GM19324 (cell line): ENCODE data around the gene P2RY11.

Source experiments
- ATAC-seq: cut with Tn5 transposase; IDR thresholded peaks from one replicate; pipeline ENCODE4 v1.9.1; 2021; ENCODE audit warnings: mild to moderate bottlenecking, moderate library complexity; ENCODE audit not compliant: unreplicated experiment, low FRiP score

The P2RY11 gene

DNA sequence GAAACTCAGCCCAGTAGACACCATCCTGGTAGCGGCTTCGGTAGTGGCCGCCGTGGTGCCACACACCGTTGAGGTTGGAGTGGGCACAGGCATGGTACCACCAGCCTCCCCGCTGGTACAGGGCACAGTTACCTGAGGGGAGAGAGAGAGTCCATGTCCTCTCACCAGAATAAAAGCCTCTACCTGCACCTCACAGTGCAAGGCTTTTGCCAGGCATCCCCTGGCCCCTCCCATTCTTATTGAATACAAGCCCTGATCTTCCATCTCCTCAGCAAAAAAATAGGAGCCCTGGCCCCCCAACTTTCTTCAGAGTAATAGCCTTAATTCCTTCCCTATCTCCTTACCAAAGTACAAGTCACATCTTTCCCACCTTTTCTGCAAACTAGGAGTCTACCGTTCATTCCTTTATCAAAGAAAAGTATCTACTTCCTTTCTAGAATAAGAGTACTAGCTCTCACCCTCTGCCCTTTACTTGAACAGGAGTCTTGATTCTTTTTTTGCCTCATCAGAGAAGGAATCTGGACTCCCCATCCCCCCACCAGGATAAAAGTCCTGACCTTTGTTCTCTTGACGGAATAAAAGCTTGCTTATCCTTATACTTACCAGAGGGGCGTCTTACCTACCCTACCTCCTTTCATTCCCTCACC is 18.7 kb upstream of the P2RY11 start:
- ATAC-seq = no peak

GRCh38 chr19:10093295-10094186 is 18.0 kb upstream of the P2RY11 start:
- ATAC-seq = no peak

- ATAC-seq = no peak
Observed at GRCh38 chr19:10095622-10095947, 15.9 kb upstream of the P2RY11 start.

DNA sequence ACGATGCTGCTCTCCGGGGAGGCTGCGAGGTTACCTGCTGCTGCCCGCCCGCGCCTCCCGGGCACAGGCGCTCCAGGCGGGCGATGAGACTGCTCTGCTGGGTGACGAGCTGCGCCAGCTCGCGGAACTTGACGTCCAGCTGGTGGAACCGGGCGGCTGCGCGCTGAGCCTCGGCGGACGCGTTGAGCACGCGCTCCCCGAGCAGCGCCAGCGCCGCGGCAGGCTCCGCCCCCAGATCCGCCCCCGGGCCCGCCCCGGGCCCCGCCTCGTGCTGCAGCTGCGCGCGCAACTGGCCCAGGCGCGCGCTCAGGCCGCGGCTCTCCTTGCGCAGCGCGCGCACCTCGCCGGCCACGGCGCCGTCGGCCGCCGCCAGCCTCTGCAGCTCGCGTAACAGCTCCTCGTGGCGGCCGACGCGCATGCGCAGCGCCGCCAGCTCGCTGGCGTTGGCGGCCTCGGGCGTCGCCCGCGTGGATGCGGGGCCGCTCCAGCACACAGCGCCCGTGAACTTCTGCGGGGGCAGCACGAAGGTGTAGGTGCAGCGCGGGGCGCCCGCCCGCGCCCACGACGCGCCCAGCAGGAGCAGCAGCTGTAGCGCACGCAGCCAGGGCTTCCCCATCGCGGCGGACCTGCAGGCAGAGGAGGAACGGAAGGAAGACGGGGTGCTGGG is 15.4 kb upstream of the P2RY11 start:
- peak; percentile 92 for ATAC-seq

DNA sequence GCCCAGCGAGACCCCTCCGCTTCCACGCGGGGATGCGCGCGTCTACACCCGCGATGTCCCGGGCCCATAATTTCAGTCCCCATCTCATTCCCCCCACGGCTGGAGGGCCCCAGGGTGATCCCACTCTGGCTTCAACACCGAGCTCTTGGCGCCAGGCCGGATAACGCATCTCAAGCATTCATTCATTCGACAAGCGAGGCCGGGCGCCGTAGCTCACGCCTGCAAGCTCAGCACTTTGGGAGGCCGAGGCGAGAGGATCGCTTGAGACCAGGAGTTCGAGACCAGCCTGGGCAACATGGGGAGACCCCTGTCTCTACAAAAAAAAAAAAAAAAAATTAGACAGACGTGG is 14.9 kb upstream of the P2RY11 start:
- no peak for ATAC-seq

- ATAC-seq = no peak
Observed at GRCh38 chr19:10100163-10100785, 11.2 kb upstream of the P2RY11 start.

DNA sequence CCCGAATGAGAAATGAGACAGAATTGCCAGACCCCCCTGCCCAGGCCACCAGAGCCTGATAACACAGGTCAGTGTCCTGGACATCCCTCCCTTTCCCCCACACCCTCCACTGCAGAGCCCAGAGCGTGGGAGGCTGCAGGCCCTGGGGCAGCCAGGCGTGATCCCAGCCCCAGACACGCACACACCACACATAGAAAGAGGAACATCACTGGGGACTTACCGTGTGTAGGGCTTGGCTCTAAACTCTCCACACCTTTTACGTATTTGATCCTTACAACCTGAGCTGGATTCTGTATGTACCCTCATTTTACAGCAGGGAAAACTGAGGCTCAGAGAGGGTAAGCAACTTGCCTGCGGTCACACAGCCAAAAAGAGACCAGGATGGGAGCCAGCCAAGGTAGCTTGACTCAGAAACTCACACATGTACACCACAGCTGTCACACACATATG is 8.7 kb upstream of the P2RY11 start:
- no peak for ATAC-seq

GRCh38 chr19:10104130-10104513 is 7.4 kb upstream of the P2RY11 start:
- no peak for ATAC-seq

DNA sequence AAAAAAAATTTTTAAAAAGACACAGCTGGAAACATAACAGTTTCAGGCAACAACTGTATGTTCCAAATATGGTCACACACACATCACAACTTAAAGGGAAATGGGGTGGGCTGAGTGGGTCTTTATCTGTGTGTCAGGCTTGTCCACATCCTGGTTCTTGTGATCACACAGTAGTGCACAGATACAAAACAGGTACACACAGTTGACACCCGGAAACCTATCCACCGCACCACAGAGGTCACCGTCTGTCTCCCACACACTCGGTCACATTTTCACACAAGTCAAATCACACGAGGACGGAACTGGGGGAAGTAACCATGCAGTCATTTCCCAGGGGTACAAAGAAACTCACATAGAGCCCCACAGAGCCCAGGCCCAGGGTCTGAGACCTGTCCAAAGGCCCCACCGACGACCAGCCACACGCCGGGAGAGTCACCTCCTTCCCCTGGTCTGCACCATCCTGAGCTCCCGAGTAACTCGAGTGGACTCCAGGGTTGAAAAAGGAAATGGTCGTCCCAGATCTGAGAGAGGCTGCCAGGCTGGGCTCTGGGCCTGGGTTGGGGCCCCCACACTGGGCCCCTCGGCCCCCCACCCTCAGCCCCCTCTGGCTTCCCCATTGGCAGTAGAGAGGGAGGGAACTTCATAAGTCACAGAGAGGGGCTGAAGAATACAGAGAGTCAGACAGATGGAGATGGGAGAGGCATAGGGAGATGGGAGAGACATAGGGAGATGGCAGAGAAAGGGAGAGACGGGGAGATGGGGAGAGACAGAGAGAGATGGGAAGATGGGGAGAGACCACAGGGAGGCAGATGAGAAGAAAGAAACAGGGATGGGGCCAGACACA is 6.6 kb upstream of the P2RY11 start:
- ATAC-seq = peak; percentile 22

DNA sequence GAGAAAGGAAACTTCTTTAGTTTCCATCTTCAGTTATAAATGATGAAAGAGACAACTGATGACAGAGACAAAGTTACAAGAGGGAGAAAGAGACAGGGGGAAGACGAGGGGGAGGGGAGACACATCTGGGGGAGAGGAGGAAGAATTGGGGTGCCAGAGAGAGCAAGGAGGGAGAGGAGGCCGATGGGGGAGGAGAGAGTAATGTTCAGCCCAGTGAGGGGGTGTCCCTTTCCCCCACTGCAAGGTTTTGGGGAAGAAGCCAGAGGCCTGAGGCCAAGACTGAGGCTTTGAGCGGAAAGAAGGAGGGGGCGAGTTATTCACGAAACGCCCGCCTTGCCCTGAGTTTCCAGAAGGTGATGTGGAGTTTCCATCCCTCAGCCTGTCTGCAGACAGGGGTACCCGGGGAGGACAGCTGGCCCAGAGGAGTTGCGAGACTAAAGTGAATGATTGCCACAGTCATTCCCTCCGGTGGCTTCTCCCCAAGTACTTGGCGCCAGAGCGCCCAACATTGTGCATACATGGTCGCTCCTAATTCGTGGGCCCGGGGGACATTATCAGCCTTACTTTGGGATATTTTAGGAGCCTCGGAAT is 5.9 kb upstream of the P2RY11 start:
- ATAC-seq = peak; percentile 15

DNA sequence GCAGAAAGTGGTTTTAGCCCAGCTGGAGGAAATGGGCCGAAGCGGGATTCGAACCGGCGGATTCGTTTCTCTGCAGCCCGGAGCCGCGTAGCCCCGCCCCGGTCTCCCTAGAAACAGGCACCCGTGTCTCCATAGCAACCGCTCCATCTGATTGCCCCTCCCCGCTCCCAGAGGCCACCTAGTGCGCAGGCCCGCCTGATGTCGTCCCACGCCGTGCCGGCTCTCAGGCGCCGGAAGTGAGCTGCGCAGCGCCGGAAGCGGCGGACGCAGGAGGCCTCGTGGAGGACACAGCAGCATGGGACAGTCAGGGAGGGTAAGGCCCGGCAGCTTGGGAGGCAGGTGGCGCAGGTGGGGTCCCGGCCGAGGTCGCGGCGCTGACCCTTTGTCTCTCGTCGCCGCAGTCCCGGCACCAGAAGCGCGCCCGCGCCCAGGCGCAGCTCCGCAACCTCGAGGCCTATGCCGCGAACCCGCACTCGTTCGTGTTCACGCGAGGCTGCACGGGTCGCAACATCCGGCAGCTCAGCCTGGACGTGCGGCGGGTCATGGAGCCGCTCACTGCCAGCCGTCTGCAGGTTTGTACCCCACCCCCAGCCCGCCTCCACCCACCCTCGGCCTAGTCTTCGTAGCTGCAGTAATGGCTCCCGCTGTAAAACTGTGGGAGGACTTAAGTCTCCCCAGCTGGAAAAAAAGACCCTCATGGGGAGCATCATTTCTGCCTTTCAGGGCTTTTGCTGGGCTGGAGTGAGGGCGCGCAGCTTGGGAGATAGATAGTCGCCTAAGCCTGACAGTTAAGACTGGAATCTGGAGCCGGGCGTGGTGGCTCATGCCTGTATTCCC is 5.2 kb upstream of the P2RY11 start, which contains the start of gene PPAN:
Gene PPAN, plus strand, starts transcription at position 263 of the 837 bp plus-strand sequence. Its CDS starts 33 bp downstream, at position 296.
- peak; percentile 65 for ATAC-seq

- no peak for ATAC-seq
Observed at GRCh38 chr19:10107254-10107653, 4.2 kb upstream of the P2RY11 start.

DNA sequence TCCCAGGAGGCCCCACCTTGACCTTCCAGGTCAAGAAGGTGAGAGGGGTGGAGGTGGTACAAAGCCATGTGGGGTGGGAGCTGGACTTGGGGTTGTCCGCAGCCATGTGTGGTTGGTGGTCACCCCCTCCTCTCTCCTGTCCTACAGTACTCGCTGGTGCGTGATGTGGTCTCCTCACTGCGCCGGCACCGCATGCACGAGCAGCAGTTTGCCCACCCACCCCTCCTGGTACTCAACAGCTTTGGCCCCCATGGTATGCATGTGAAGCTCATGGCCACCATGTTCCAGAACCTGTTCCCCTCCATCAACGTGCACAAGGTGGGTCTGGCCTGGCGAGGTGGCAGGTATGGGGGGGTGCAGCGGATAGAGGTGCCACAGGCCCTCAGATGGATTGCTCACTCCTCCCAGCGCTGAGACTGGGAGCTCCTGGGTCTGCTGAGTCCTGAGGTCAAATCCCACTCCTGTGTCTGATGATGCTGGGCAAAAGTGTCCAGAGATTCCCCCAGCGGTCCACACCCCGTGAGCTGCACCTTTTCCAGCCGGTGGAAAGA is 3.6 kb upstream of the P2RY11 start:
- no peak for ATAC-seq

DNA sequence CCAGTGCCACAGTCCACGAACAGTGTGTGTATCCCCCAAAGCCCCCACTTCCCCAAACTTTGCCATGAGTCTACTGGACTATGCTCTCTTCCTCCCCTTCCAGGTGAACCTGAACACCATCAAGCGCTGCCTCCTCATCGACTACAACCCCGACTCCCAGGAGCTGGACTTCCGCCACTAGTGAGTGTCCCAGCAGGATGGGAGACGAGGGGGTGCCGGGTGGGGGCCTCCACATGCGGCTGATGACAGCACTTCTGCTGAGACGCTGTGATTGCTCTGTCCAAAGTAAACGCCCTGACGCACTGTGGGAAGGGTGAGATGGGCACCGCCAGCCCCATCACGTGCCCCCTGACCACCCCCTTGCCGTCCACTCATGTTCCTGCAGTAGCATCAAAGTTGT is 2.0 kb upstream of the P2RY11 start:
- ATAC-seq = no peak

DNA sequence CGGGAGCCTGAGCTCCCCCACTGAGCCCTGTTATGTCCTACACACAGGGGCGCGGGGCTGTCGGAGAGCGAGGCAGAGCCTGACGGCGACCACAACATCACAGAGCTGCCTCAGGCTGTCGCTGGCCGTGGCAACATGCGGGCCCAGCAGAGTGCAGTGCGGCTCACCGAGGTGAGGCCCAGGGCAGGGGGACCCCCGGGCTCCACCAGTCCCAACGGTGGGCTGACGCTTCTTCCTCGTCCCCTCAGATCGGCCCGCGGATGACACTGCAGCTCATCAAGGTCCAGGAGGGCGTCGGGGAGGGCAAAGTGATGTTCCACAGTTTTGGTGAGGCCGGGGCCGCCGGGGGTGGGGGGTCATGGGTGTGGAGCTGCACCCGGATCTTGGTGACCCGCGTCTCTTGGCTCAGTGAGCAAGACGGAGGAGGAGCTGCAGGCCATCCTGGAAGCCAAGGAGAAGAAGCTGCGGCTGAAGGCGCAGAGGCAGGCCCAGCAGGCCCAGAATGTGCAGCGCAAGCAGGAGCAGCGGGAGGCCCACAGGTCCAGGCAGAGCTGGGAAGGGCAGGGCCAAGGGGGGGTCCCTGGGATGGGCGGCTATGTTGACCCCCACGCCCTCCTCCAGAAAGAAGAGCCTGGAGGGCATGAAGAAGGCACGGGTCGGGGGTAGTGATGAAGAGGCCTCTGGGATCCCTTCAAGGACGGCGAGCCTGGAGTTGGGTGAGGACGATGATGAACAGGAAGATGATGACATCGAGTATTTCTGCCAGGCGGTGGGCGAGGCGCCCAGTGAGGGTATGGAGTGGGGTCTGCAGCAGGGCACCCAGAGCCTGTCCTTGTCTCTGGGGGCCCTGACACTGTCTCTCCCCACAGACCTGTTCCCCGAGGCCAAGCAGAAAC is 1.2 kb upstream of the P2RY11 start:
- ATAC-seq = no peak

- ATAC-seq = no peak
Observed at GRCh38 chr19:10110972-10111317, 548 bp upstream of the P2RY11 start.

DNA sequence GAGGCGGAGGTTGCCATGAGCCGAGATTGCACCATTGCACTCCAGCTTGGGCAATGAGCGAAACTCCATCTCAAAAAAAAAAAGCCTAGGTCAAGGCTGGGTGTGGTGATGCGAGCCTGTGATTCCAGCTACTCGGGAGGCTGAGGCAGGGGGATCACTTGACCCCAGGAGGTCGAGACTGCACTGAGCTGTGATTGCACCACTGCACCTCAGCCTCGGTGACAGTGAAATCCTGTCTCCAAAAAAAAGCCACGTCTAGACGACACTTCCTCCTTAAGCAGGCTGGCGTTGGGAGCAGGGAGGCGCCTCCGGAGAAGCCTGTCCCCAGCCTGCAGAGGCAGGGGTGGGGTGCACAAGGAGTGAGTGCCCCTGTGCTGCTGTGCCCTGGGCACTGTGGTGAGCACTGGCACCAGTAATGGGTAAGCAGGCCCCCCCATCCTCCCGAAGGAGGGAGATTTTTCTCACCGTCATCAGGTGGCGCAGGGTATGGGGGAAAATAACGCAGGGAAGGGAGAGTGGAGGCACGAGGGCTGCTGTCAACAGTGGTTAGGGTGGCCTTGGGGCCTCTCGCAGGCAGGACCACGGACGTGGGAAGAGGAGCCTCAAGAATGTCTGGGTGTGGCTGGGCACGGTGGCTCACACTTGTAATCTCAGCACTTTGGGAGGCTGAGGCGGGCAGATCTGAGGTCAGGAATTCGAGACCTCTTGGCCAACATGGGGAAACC is 706 bp downstream of the P2RY11 start:
- no peak for ATAC-seq
